KMS-11 (cell line): ENCODE measurements around the gene C16orf89.

Experiments used
- H2AFZ ChIP-seq: fragments of 200-600 bp; sonication (generic); 2 replicates; pipeline ENCODE4 v1.6.1; 2016; ENCODE audit warnings: antibody characterized with exemption, mixed run types, low read depth
- H3K27ac ChIP-seq: fragments of 200-600 bp; sonication (generic); 2 replicates; pipeline ENCODE4 v1.6.1; 2016; ENCODE audit warnings: mild to moderate bottlenecking, mixed run types
- H3K27me3 ChIP-seq: fragments of 200-600 bp; sonication (generic); 2 replicates; pipeline ENCODE4 v1.6.1; 2017; ENCODE audit warnings: mild to moderate bottlenecking, low read depth, mixed run types, moderate library complexity; ENCODE audit not compliant: insufficient read depth
- H3K36me3 ChIP-seq: fragments of 200-600 bp; sonication (generic); 2 replicates; pipeline ENCODE4 v1.6.1; 2017; ENCODE audit warnings: mild to moderate bottlenecking, mixed run types; ENCODE audit not compliant: insufficient read depth
- H3K4me1 ChIP-seq: fragments of 200-600 bp; sonication (generic); 2 replicates; pipeline ENCODE4 v1.6.1; 2016; ENCODE audit warnings: mild to moderate bottlenecking, low read depth, mixed run types; ENCODE audit not compliant: poor library complexity, severe bottlenecking
- H3K4me2 ChIP-seq: fragments of 200-600 bp; sonication (generic); 2 replicates; pipeline ENCODE4 v1.7.0; 2016; ENCODE audit warnings: mild to moderate bottlenecking, mixed run types
- H3K4me3 ChIP-seq: fragments of 200-600 bp; sonication (generic); IDR thresholded peaks from 2 replicates; pipeline ENCODE4 v1.6.1; 2017; ENCODE audit warnings: low read depth, low read length, mixed read lengths; ENCODE audit not compliant: insufficient read depth
- H3K79me2 ChIP-seq: fragments of 200-600 bp; sonication (generic); 2 replicates; pipeline ENCODE4 v1.6.1; 2016; ENCODE audit warnings: low read depth, mixed run types; ENCODE audit not compliant: insufficient read depth
- H3K9ac ChIP-seq: fragments of 200-600 bp; sonication (generic); 2 replicates; pipeline ENCODE4 v1.6.1; 2016; ENCODE audit warnings: mild to moderate bottlenecking, mixed run types
- H4K20me1 ChIP-seq: fragments of 200-600 bp; sonication (generic); 2 replicates; pipeline ENCODE4 v1.6.1; 2016; ENCODE audit warnings: mild to moderate bottlenecking, mixed run types; ENCODE audit not compliant: insufficient read depth
- CTCF ChIP-seq: fragments of 200-600 bp; sonication (generic); conservative IDR thresholded peaks from 2 replicates; pipeline ENCODE4 v1.6.1; 2017; ENCODE audit warnings: low read depth, mild to moderate bottlenecking, antibody characterized with exemption, low read length, moderate library complexity, mixed read lengths

The C16orf89 gene

GRCh38 chr16:5022521-5022920 lies 43.2 kb downstream of the C16orf89 start:
- Histone ChIP-seq H4K20me1 (no peaks in the 10 kb centered on the region), H3K4me2 (no peak overlapping the region), H3K36me3 (no peaks in the 10 kb centered on the region), H3K4me1 (peaks cover 8% of the 10 kb centered on the region), H3K79me2 (no peaks in the 10 kb centered on the region), H3K27ac (no peak overlapping the region), H3K9ac (no peak overlapping the region), H2AFZ (no peak overlapping the region), H3K4me3 (no peak overlapping the region), H3K27me3 (no peaks in the 10 kb centered on the region; the same call in 1 of the 2 replicates)
- no peak for TF ChIP-seq CTCF

- Histone ChIP-seq H3K79me2 (no peaks in the 10 kb centered on the region), H4K20me1 (no peaks in the 10 kb centered on the region), H3K36me3 (no peaks in the 10 kb centered on the region), H3K4me3 (no peak overlapping the region), H3K9ac (no peak overlapping the region), H2AFZ (no peak overlapping the region), H3K27ac (no peak overlapping the region), H3K27me3 (no peaks in the 10 kb centered on the region; the same call in 1 of the 2 replicates), H3K4me1 (peaks cover 8% of the 10 kb centered on the region), H3K4me2 (no peak overlapping the region)
- no peak for TF ChIP-seq CTCF
Observed at GRCh38 chr16:5020551-5020950, 45.2 kb downstream of the C16orf89 start.

- TF ChIP-seq CTCF: no peak
- Histone ChIP-seq H2AFZ (no peak overlapping the region), H3K4me2 (no peak overlapping the region), H3K27me3 (no peaks in the 10 kb centered on the region; the same call in 1 of the 2 replicates), H3K27ac (no peak overlapping the region), H4K20me1 (no peaks in the 10 kb centered on the region), H3K4me1 (peaks cover 8% of the 10 kb centered on the region), H3K9ac (no peak overlapping the region), H3K79me2 (no peaks in the 10 kb centered on the region), H3K36me3 (no peaks in the 10 kb centered on the region), H3K4me3 (no peak overlapping the region)
Observed at GRCh38 chr16:5019775-5020174, 46.0 kb downstream of the C16orf89 start.

GRCh38 chr16:5018793-5019192 lies 47.0 kb downstream of the C16orf89 start:
- no peaks in the 10 kb centered on the region for H4K20me1 ChIP-seq
- no peak overlapping the region for H3K27ac ChIP-seq
- no peak overlapping the region for H3K4me3 ChIP-seq
- H2AFZ ChIP-seq: no peak overlapping the region
- H3K4me1 ChIP-seq: peaks cover 8% of the 10 kb centered on the region
- no peak for TF ChIP-seq CTCF
- no peaks in the 10 kb centered on the region; the same call in 1 of the 2 replicates for H3K27me3 ChIP-seq
- no peaks in the 10 kb centered on the region for H3K36me3 ChIP-seq
- no peaks in the 10 kb centered on the region for H3K79me2 ChIP-seq
- no peak overlapping the region for H3K4me2 ChIP-seq
- no peak overlapping the region for H3K9ac ChIP-seq
